HCT116 (cell line): ENCODE measurements around the gene GRM4. TPM values are rescaled to one million over a fixed set of nuclear protein-coding genes. Genes with fewer than 3 reads are reported as not detected.

Experiments
- ATAC-seq: fragments of 200-7000 bp; cut with Tn5 transposase; 2 replicates; pipeline ENCODE4 v1.9.1; 2020; ENCODE audit warnings: mild to moderate bottlenecking, moderate library complexity
- BruUV-seq: library from RNA; stranded (reverse); fragments of 400-500 nt; replicated peaks from 2 replicates; lab custom pipeline; 2021; lab: Mats Ljungman, UMichigan
- CTCF ChIA-PET: fragments of 300-600 bp; sonication (Branson Sonifier 250); formaldehyde crosslinking; loops from one replicate; lab custom pipeline; 2021; ENCODE audit warnings: antibody characterized with exemption; lab: Charles Lee
- POLR2A ChIA-PET: fragments of 300-600, 350-600 bp; sonication (Branson Sonifier 250); formaldehyde crosslinking; loops from one replicate; lab custom pipeline; 2021; ENCODE audit warnings: antibody characterized with exemption; lab: Charles Lee
- RAD21 ChIA-PET, 2 experiments: fragments of 300-600 bp; sonication (Branson Sonifier 250); formaldehyde crosslinking; loops; one replicate each; lab custom pipeline; 2023; ENCODE audit warnings: low total read pairs in 2 of 2; ENCODE audit not compliant: uncharacterized antibody in 2 of 2, unreplicated experiment in 2 of 2, low non-redundant PET in 1 of 2; lab: Charles Lee
- DNase-seq: peaks from one replicate; pipeline ENCODE4 v3.0.0-alpha.2; 2010; ENCODE audit warnings: low read depth, low spot score
- H2AFZ ChIP-seq: fragments of 200-600 bp; shearing (Covaris generic), sonication (generic); 2 replicates; pipeline ENCODE4 v1.6.1; 2017; ENCODE audit warnings: low read depth, mixed run types, mixed read lengths, antibody characterized with exemption, low read length; ENCODE audit not compliant: poor library complexity, severe bottlenecking
- H3K27ac ChIP-seq: 2 replicates; pipeline ENCODE4 v1.5.1; 2012; ENCODE audit warnings: low read depth, low read length
- H3K27me3 ChIP-seq: fragments of 200-600 bp; sonication (generic); 2 replicates; pipeline ENCODE4 v1.6.1; 2016; ENCODE audit warnings: mixed run types, low read length, mixed read lengths; ENCODE audit not compliant: insufficient read depth
- H3K36me3 ChIP-seq, 2 experiments: fragments of 200-500 bp in 1 of 2; fragments of 200-600 bp in 1 of 2; sonication (Bioruptor generic) in 1 of 2; sonication (generic) in 1 of 2; 2 replicates each; pipeline versions ENCODE4 v1.5.1 to v1.6.1; 2014 to 2016; ENCODE audit warnings: low read length in 2 of 2, inconsistent platforms in 1 of 2, mixed read lengths in 1 of 2, mixed run types in 1 of 2; ENCODE audit not compliant: insufficient read depth in 2 of 2, control insufficient read depth in 1 of 2
- H3K4me1 ChIP-seq, 2 experiments: fragments of 200-600 bp in 1 of 2; sonication (generic) in 1 of 2; 2 replicates each; pipeline versions ENCODE4 v1.5.1 to v1.6.1; 2012 to 2017; ENCODE audit warnings: low read length in 2 of 2, inconsistent platforms in 1 of 2, mild to moderate bottlenecking in 1 of 2, mixed read lengths in 1 of 2, mixed run types in 1 of 2, moderate library complexity in 1 of 2; ENCODE audit not compliant: insufficient read depth in 2 of 2, control insufficient read depth in 1 of 2
- H3K4me2 ChIP-seq: fragments of 200-600 bp; sonication (generic); 2 replicates; pipeline ENCODE4 v1.6.1; 2017; ENCODE audit warnings: mixed run types, low read length, mixed read lengths
- H3K4me3 ChIP-seq, 2 experiments: fragments of 200-600 bp in 1 of 2; sonication (generic) in 1 of 2; replicated peaks in 1 of 2; 2 replicates each; pipeline ENCODE4 v1.5.1; 2011 to 2016; ENCODE audit warnings: low read length in 2 of 2, control low read depth in 1 of 2, low read depth in 1 of 2, mild to moderate bottlenecking in 1 of 2, mixed read lengths in 1 of 2, mixed run types in 1 of 2
- H3K79me2 ChIP-seq: fragments of 200-600 bp; sonication (generic); 2 replicates; pipeline ENCODE4 v1.6.1; 2017; ENCODE audit warnings: mild to moderate bottlenecking, mixed run types, low read length, moderate library complexity, mixed read lengths; ENCODE audit not compliant: insufficient read depth
- H3K9ac ChIP-seq: fragments of 200-600 bp; sonication (generic); 2 replicates; pipeline ENCODE4 v1.6.1; 2016; ENCODE audit warnings: low read length, mixed read lengths
- H3K9me2 ChIP-seq: fragments of 200-600 bp; sonication (generic), shearing (Covaris generic); 2 replicates; pipeline ENCODE4 v1.6.1; 2017; ENCODE audit warnings: mixed run types, mild to moderate bottlenecking, moderate library complexity; ENCODE audit not compliant: insufficient read depth
- H3K9me3 ChIP-seq, 2 experiments: fragments of 200-500 bp in 1 of 2; fragments of 200-600 bp in 1 of 2; sonication (Bioruptor generic) in 1 of 2; sonication (generic) in 1 of 2; 2 replicates each; pipeline ENCODE4 v1.6.1; 2014 to 2017; ENCODE audit warnings: low read length in 2 of 2, mixed read lengths in 2 of 2, inconsistent platforms in 1 of 2, low read depth in 1 of 2, mild to moderate bottlenecking in 1 of 2, mixed run types in 1 of 2, moderate library complexity in 1 of 2; ENCODE audit not compliant: control insufficient read depth in 1 of 2, insufficient read depth in 1 of 2
- H4K20me1 ChIP-seq: fragments of 200-600 bp; sonication (generic), shearing (Covaris generic); 2 replicates; pipeline ENCODE4 v1.6.1; 2017; ENCODE audit warnings: mixed run types, mild to moderate bottlenecking, moderate library complexity; ENCODE audit not compliant: insufficient read depth
- ATF3 ChIP-seq: IDR thresholded peaks from 2 replicates; pipeline ENCODE4 v1.6.1; 2012
- CBX3 ChIP-seq: IDR thresholded peaks from 2 replicates; pipeline ENCODE4 v1.6.1; 2012; ENCODE audit warnings: low read depth
- CEBPB ChIP-seq: IDR thresholded peaks from 2 replicates; pipeline ENCODE4 v1.6.1; 2012; ENCODE audit warnings: low read depth
- ELF1 ChIP-seq: IDR thresholded peaks from 2 replicates; pipeline ENCODE4 v1.6.1; 2012; ENCODE audit warnings: low read depth, borderline replicate concordance
- EZH2 ChIP-seq: fragments of 200-600 bp; sonication (generic); IDR thresholded peaks from 2 replicates; pipeline ENCODE4 v1.6.1; 2017; ENCODE audit warnings: antibody characterized with exemption, mixed run types
- EZH2phosphoT487 ChIP-seq: fragments of 200-600 bp; IDR thresholded peaks from 2 replicates; pipeline ENCODE4 v1.6.1; 2018; ENCODE audit warnings: antibody characterized with exemption, borderline replicate concordance
- FOSL1 ChIP-seq: IDR thresholded peaks from 2 replicates; pipeline ENCODE4 v1.6.1; 2012; ENCODE audit warnings: low read depth
- JUND ChIP-seq: IDR thresholded peaks from 2 replicates; pipeline ENCODE4 v1.6.1; 2012
- POLR2A ChIP-seq: IDR thresholded peaks from 2 replicates; pipeline ENCODE4 v1.7.0; 2011; ENCODE audit warnings: borderline replicate concordance; ENCODE audit not compliant: insufficient read depth, insufficient read length; ENCODE audit errors: extremely low read depth
- RAD21 ChIP-seq: IDR thresholded peaks from 2 replicates; pipeline ENCODE4 v1.6.1; 2012; ENCODE audit warnings: low read depth, mild to moderate bottlenecking
- SIN3A ChIP-seq: IDR thresholded peaks from 2 replicates; pipeline ENCODE4 v1.6.1; 2012; ENCODE audit warnings: low read depth
- TCF7L2 ChIP-seq: IDR thresholded peaks from 2 replicates; pipeline ENCODE4 v1.7.0; 2011; ENCODE audit warnings: borderline replicate concordance, inconsistent platforms; ENCODE audit not compliant: insufficient read depth, insufficient read length; ENCODE audit errors: extremely low read depth
- YY1 ChIP-seq: IDR thresholded peaks from 2 replicates; pipeline ENCODE4 v1.6.1; 2011; ENCODE audit warnings: low read length, low read depth, moderate library complexity, mild to moderate bottlenecking; ENCODE audit not compliant: insufficient replicate concordance; ENCODE audit errors: extremely low read depth
- ZFX ChIP-seq: fragments of 450-650 bp; IDR thresholded peaks from 2 replicates; pipeline ENCODE4 v1.6.1; 2017
- intact Hi-C: fragments of 100-400 bp; cut with micrococcal nuclease; formaldehyde crosslinking; loops from 2 replicates; pipeline ENCODE4 v1.10.0; 2022
- total RNA-seq: library from RNA; stranded (reverse); gene quantifications from one replicate; pipeline ENCODE4 v1.2.1, GENCODE V29; 2021; ENCODE audit not compliant: unreplicated experiment
- TF ChIP-seq, protein P1 (sequence below), 3 experiments: fragments of 200-600 bp in 1 of 3; sonication (generic) in 1 of 3; IDR thresholded peaks in 2 of 3; conservative IDR thresholded peaks in 1 of 3; 2 replicates each; pipeline ENCODE4 v1.5.1; 2012 to 2017; ENCODE audit warnings: low read depth in 2 of 3, low read length in 2 of 3, antibody characterized with exemption in 1 of 3, borderline replicate concordance in 1 of 3, control low read depth in 1 of 3, mild to moderate bottlenecking in 1 of 3, mixed read lengths in 1 of 3, mixed run types in 1 of 3, moderate library complexity in 1 of 3; ENCODE audit not compliant: insufficient read depth in 1 of 3

The GRM4 gene
- total RNA-seq, 1 experiment from 2014 or later = 2.6 TPM

- intact Hi-C loops = no loop called here
- Histone ChIP-seq H3K9me2 (no peaks in the 10 kb centered on the region), H3K9ac (no peak overlapping the region), H3K79me2 (no peaks in the 10 kb centered on the region), H2AFZ (no peak overlapping the region), H3K36me3 (no peaks in the 10 kb centered on the region), H3K4me1 (no peaks in the 10 kb centered on the region), H4K20me1 (no peaks in the 10 kb centered on the region), H3K27me3 (no peaks in the 10 kb centered on the region), H3K9me3 (no peaks in the 10 kb centered on the region), H3K4me2 (no peak overlapping the region), H3K27ac (no peak overlapping the region), H3K4me3 (no peak overlapping the region)
- CTCF ChIA-PET = no interaction called here
- POLR2A ChIA-PET = interaction anchor here (2.0 kb wide), 1 partner anchor 55 kb away, joined by 6 read pairs; the partner anchor contains the start of gene HMGA1
- TF ChIP-seq ATF3 (no peak), TCF7L2 (no peak), RAD21 (no peak), EZH2phosphoT487 (no peak), SIN3A (no peak), EZH2 (no peak), POLR2A (no peak), ZFX (no peak), CEBPB (no peak), JUND (no peak), ELF1 (no peak), CBX3 (no peak), YY1 (no peak), FOSL1 (no peak)
- TF ChIP-seq, protein P1, sequence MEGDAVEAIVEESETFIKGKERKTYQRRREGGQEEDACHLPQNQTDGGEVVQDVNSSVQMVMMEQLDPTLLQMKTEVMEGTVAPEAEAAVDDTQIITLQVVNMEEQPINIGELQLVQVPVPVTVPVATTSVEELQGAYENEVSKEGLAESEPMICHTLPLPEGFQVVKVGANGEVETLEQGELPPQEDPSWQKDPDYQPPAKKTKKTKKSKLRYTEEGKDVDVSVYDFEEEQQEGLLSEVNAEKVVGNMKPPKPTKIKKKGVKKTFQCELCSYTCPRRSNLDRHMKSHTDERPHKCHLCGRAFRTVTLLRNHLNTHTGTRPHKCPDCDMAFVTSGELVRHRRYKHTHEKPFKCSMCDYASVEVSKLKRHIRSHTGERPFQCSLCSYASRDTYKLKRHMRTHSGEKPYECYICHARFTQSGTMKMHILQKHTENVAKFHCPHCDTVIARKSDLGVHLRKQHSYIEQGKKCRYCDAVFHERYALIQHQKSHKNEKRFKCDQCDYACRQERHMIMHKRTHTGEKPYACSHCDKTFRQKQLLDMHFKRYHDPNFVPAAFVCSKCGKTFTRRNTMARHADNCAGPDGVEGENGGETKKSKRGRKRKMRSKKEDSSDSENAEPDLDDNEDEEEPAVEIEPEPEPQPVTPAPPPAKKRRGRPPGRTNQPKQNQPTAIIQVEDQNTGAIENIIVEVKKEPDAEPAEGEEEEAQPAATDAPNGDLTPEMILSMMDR (IDR thresholded peaks at IDR 0.05 in 2 of 3, conservative IDR thresholded peaks at IDR 0.05 in 1 of 3; ENCODE audit: borderline replicate concordance in 1 of 3, insufficient read depth in 1 of 3, low read depth in 2 of 3, low read length in 2 of 3) = no peak
- RAD21 ChIA-PET = no interaction called here
- no peak for ATAC-seq
- DNase-seq = no peak
- BruUV-seq = no TSS peak
Observed at GRCh38 chr6:34181908-34182307, 36.0 kb upstream of the GRM4 start.
